CD4-positive, alpha-beta T cell treated with Interleukin-15 for 4 hours (primary cell): ENCODE data around the gene RAPGEF1.

Experiments used
- DNase-seq: peaks from one replicate; pipeline ENCODE4 v3.0.0-alpha.2; 2020; ENCODE audit warnings: low spot score

RAPGEF1 gene

DNA sequence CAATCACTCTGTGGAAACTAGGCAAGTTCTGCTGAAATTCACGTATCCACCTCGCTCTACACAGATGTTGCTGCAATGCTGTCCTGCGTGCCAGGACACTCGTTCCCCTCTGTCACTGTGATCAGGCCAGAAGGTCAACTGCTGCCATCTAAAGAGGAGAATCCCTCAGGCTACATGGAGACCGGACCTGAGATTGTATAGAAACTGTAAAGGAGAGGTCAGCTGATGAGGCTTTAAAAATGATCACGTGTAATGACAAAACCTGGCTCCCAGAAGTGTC, 114.4 kb downstream of the RAPGEF1 start:
- no peak for DNase-seq

DNA sequence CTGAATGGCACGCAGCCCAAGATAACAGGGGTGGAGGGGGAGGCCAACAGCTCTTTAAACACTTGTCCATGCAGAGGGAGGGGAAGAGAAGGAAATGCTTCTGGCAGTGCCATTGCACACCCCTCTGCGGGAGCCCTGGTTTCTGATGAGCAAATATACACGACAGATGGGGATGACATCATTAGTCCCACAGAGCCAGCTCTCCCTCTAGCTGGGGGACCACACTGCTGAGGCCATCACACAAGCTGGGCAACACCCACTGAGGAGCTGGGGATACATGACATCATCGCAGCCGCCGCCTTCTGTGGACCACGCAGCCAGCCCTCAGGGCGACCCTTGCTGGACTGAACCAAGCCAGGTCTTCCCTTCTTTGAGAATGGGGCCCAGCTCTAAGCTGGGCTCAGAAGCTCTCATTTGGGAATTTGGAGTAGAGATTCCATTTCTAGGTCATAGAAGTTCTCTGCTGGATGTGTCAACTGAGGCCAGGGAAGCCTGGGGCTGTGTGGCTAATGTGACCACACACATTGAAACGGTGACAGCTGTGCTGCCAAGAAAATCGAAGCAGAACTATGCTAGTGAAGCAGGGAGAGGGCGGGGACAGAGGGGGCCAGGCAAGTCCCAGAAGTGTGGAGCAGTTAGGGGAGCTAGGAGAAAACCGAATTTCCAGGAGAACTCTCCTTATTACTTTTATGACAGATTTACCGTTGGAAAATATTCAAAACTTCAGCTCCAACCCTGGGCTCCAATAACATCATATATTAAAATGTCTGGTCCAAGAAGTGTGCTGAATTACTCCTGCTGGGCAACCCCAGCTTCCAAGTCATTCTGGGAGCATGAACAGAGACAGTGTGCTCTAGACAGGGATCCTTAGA, 115.0 kb downstream of the RAPGEF1 start:
- DNase-seq = no peak

DNA sequence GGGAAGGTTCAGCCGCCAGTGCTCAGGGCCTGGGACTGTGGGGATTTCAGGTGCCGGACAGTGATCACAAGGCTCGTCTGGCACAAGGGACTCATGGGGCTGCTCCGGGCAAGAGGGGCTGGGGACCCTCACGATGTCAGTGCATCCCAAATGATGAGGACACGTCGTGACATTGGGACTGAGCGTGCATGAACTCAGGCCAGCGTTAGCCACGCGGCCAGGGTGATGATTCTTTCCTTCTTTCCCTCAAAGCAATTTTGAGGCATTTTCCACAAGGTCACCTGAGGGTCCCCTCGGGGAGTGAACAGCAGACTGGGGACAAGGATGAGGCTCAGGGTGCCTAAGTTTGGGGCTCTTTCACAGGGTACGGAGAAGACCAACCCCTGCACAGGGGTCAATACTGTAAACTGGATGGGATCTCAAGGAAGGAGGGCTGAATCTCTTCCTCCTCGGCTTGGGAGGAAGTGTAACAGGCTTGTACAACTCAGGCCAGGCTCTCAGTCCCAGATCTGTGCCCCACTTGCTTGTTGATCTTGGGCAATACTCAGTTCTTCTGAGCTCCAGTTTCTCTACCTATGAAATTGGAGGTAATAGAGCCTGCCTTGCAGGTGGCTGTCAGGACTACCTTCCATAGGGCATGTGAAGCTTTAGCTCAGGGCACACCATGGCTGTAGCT, 116.1 kb downstream of the RAPGEF1 start:
- DNase-seq = no peak

DNA sequence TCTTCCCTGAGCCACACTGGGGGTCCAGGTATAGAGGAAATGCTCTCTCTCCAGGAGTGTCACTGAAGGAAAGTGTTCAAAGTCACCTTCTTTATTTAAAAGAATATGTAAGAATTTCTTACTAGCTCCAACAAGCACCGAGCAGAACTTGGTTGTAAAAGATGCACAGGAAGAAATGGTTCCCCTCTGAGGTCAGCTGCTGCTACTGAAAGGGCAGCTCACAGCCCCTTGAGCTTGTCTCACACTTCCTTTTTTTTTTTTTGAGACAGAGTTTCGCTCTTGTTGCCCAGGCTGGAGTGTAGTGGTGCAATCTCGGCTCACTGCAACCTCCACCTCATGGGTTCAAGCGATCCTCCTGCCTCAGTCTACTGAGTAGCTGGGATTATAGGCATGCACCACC, 117.4 kb downstream of the RAPGEF1 start:
- no peak for DNase-seq

- DNase-seq = no peak
Measured at GRCh38 chr9:131621551-131622358, 118.1 kb downstream of the RAPGEF1 start.

DNA sequence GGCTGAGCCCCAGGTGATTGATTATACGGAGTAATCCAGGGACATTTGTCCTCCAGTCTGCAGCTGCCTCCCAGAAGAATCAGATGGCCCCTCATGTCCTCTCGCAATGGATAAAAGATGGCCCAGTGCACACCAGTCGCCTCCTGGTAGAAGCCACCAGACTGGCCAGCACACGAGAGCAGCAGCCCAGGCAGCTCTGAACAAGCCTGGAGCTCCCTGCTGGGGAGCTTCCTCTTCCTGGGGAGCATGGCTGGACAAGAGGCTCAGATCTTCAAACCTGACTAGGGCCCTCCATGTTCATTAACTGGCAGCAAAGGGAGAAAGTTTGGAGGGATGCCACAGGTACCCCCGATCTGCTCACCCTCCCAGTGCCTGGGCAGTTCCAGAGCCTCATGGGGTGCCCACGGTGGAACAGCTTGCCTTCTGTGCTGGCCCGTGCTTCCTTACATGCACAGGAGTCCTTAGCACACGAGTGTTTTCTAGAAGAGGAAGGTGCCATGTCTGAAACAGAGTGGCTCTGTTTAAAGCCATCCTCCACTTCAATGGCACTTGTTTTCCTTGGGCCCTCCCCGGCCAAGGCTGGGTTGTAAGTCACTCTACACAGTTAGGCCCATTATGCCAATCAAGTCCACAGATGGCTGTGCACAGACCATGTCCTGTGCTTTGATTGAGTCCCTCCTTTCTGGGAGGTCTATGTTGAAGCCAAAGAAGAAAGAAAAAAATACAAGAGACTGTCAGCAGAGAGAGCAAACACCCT, 118.9 kb downstream of the RAPGEF1 start:
- DNase-seq = no peak

DNA sequence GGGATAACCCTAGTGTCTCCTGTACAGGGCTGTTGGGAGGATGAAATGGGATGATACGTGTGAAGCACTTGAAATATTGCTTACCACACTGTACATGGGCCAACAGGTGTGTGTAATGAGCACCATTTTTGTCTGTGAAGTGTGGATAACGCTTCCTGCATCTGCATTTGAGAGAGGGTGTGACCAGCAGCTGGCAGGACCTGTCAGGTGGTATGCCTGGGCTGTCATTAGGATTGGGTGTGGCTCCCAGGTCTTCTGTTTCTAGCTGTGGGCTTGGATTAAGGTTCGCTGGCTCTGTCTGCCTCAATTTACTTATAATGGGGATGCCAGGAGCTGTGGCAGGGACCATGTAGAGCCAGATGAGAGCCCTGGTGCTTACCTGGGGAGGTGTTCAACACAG, 120.2 kb downstream of the RAPGEF1 start:
- no peak for DNase-seq

DNA sequence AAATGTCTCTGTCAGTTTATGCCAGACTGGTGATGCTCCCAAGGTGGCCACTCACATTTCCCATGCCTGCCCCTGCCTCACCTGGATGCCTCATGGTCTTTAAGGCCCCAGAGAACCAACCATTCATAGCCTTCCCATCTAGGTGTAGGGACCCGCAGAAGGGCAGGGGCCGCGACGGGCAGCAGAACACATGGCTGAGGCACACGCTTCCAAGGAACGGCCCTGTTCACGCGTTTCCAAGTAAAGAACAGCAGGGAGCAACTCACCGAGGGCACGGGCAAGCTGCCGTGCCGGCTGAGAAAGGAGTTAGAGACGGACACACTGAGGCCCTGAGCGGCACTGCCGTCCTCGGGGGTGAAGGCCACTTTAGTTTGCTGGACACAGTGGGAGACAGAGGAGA, 121.1 kb downstream of the RAPGEF1 start:
- no peak for DNase-seq

- DNase-seq = no peak
Measured at GRCh38 chr9:131618071-131618479, 121.8 kb downstream of the RAPGEF1 start.

- DNase-seq = no peak
Measured at GRCh38 chr9:131617611-131618010, 122.3 kb downstream of the RAPGEF1 start.

GRCh38 chr9:131616983-131617604, 122.8 kb downstream of the RAPGEF1 start:
- no peak for DNase-seq

DNA sequence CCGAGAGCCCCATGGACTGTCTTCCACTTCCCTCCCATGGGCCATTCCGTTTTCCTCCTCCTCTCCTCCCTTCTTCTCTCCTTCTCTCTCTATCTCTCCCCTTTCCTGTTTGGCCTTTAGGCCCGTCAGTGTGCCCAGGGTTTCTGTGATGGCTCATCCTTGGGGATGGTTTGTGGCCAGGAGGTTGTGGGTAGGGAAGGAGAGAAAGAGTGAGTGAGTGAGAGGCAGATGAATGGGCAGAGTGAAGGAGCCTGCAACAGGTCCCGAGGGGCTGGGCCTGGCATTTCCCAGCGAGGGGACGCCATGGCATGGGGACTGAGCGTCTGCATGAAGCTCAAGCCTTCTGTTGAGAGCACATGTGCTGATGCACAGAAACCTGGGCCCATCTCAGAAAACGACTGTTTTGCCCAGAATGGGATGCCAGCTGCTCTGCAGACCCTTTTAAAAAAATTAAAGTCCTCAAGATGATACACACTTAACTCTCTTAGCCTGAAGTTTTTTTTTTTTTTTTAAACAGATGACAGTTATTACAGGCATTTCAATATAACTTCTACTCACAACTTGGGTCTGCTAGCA, 125.4 kb downstream of the RAPGEF1 start:
- no peak for DNase-seq

- no peak for DNase-seq
Measured at GRCh38 chr9:131613921-131614320, 126.0 kb downstream of the RAPGEF1 start.

- no peak for DNase-seq
Measured at GRCh38 chr9:131612851-131613250, 127.0 kb downstream of the RAPGEF1 start.

- no peak for DNase-seq
Measured at GRCh38 chr9:131611586-131612315, 128.1 kb downstream of the RAPGEF1 start.

- no peak for DNase-seq
Measured at GRCh38 chr9:131610231-131610761, 129.6 kb downstream of the RAPGEF1 start.

DNA sequence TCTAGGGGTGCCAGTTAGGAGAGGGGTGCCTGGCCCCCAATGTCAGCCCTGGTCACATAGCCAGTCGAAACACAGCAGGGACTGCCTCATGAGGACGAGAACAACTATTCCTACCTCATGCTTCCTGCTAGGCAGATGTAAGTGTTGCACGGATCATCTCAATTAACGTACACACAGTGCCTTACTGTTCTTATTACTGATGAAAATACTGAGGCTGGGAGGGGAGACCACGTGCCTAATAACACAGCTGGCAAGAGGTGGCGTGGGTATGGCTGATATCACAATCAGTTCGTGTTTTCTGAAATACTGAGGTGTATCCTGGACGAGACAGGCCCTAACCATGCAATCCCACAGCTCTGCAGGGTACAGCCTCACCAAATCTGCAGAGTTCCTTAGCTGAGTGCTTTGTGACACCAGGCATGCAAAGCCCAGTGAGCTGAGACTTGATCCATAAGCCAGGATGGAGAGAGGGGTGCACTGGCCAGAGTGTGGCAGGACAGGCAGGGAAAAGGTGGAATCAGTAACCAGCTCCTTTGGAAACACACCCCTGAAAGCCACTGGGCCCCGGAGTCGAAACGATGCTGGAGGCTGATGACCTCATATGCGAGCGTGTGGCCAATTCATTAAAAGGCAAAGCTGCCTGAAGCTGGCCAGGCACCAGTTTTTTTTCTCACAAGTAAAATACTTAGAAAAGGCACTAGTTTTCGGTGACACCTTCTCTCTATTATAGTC, 130.6 kb downstream of the RAPGEF1 start:
- no peak for DNase-seq

GRCh38 chr9:131608493-131609037, 131.3 kb downstream of the RAPGEF1 start:
- no peak for DNase-seq

- DNase-seq = no peak
Measured at GRCh38 chr9:131607591-131607990, 132.3 kb downstream of the RAPGEF1 start.
